ENCODE data around the gene ADARB2.
A peak's percentile ranks its signal among the peaks of the same experiment; 100 is the strongest.

The ADARB2 gene

DNA sequence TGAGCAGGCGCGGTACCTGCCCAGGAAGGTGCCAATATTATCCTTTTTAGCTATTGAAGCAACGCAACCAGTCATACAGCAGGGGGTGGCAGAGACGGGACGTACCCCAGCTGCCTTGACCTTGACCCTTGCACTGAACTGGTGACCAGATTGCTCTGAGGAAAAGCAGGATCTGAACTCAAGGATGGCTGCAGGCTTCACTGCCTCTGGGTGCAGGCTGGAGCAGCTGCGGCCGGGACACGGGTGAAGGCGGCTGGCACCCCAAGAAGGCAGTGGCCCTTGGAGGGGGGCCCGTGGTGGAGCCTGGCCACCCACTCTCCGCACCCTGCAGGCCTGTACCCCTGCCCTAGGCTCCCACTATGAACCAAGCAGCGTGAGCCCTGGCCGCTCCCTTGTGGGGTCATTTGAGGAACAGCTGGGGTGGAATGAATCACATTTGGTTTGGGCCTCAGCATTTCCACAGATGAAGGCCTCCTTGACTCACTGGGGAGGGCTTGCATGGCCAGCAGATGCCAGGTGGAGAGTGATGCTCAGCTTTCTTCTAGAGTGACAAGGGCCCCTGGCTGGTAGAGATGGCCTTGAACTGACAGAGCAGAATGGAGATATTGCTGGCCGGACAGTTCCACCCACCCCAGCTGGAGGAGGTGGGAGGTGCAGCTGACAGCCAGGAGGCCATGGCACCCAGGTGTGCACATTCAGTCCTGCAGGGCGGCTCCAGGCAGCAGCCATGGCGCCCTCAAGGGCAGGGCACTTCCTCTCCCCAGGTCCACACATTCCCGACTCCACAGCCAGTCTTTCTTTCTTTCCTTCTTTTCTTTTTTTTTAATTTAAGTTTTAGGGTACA, 462.4 kb downstream of the ADARB2 start:
- Mint-ChIP-seq H3K9me3 (no peaks in the 10 kb centered on the region), H3K4me1 (ENCODE audit: low read depth in 2 of 2) (no peaks in the 10 kb centered on the region), H3K36me3 (ENCODE audit: insufficient read depth) (no peaks in the 10 kb centered on the region), H3K27ac (no peak overlapping the region), H3K4me3 (no peak overlapping the region), H3K27me3 (peaks cover 7 to 8% of the 10 kb centered on the region in 2 donors)
- DNase-seq: no peak
- ATAC-seq (replicated peaks): no peak

DNA sequence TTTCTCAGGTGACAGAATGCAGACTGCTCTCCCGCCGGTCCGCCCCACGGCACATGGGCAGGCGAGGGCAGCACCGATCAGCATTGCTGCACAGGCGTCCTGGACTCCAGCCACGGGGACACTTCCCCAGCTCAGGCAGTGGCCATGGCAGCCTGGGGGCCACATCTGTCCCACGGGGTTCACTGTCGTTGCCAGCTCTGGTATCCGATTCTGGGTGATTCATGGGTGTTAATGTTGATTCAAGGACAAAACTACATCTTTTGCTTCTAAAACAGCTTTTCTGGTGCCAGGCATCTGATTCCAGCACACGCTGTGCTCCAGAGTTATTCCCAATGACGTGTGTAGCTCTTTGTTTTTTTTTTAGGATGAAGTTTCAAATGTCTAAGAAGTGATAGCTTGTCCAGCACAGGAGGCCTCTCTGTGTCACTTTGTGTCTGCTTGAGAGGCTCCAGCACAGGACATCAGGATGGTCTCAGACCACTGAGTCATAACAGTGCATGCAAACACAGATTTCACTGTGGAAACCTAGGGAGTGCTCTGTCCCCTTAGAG, 463.1 kb downstream of the ADARB2 start:
- no peak for DNase-seq
- no peaks in the 10 kb centered on the region for H3K36me3 Mint-ChIP-seq (ENCODE audit: insufficient read depth)
- no peak overlapping the region for H3K4me3 Mint-ChIP-seq
- H3K4me1 Mint-ChIP-seq (ENCODE audit: low read depth in 2 of 2): no peaks in the 10 kb centered on the region
- ATAC-seq (replicated peaks): no peak
- no peak overlapping the region for H3K27ac Mint-ChIP-seq
- H3K27me3 Mint-ChIP-seq: peaks cover under 1 to 7% of the 10 kb centered on the region in 2 donors
- no peaks in the 10 kb centered on the region for H3K9me3 Mint-ChIP-seq

DNA sequence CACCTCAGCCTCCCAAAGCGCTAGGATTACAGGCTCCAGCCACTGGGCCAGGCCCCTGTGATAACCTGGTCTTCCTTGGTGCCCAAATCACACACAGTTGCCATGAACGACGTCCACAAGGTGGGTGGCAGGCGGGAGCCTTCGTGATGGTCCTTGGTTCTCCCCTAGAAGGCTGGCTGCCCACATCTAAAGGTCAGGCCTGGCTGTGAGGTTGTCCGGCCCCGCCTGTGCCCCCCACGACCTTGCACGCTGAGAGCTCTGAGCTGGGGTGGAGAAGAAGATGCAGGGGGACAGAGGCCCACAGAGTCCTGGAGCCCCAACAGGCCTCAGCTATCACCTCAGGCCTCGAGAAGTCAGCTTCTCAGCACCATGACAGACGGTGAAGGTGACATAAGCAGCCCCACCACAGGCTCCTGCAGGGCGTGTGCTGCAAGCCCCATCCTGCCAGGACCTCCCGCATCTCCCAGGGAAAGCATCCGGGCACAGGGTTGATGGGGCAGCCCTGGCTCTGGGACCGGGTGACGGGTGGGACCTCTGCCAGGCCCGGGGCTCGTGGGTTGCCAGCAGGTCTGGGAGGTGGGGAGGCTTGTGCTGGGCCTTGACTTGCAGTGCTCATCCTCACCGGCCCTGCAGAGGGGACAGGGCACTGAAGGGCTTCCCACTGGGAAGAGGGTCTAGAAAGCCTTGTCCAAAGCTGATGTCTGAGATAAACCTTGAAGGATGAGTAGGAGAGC, 463.8 kb downstream of the ADARB2 start:
- DNase-seq (no peak), ATAC-seq (replicated peaks) (no peak)
- no peak overlapping the region for H3K4me3 Mint-ChIP-seq
- peaks cover 0 to 7% of the 10 kb centered on the region in 2 donors for H3K27me3 Mint-ChIP-seq
- no peak overlapping the region for H3K27ac Mint-ChIP-seq
- no peaks in the 10 kb centered on the region for H3K9me3 Mint-ChIP-seq
- H3K4me1 Mint-ChIP-seq (ENCODE audit: low read depth in 2 of 2): peaks cover 0 to 4% of the 10 kb centered on the region in 2 donors
- no peaks in the 10 kb centered on the region for H3K36me3 Mint-ChIP-seq (ENCODE audit: insufficient read depth)

DNA sequence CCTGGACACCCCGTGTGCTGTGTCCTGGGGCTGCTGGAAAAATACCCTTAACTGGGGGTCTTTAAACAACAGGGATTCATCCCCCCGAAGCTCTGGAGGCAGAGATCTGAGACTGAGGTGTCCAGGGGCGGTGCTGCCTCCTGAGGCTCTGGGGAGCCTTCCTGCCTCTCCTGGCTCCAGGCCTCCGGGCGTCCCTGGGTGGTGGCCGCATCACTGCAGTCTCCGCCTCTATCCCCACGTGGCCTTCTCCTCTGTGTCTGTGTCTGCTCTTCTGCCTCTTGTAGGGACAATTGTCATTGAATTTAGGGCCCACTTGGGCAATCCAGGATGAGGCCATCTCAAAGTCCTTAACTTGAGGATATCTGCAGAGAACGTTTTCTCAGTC, 464.6 kb downstream of the ADARB2 start:
- ATAC-seq (replicated peaks) (no peak), DNase-seq (no peak)
- Mint-ChIP-seq H3K27ac (no peak overlapping the region), H3K4me1 (ENCODE audit: low read depth in 2 of 2) (peaks cover 0 to 4% of the 10 kb centered on the region in 2 donors), H3K4me3 (no peak overlapping the region), H3K9me3 (no peaks in the 10 kb centered on the region), H3K36me3 (ENCODE audit: insufficient read depth) (no peaks in the 10 kb centered on the region), H3K27me3 (peaks cover 0 to 7% of the 10 kb centered on the region in 2 donors)

DNA sequence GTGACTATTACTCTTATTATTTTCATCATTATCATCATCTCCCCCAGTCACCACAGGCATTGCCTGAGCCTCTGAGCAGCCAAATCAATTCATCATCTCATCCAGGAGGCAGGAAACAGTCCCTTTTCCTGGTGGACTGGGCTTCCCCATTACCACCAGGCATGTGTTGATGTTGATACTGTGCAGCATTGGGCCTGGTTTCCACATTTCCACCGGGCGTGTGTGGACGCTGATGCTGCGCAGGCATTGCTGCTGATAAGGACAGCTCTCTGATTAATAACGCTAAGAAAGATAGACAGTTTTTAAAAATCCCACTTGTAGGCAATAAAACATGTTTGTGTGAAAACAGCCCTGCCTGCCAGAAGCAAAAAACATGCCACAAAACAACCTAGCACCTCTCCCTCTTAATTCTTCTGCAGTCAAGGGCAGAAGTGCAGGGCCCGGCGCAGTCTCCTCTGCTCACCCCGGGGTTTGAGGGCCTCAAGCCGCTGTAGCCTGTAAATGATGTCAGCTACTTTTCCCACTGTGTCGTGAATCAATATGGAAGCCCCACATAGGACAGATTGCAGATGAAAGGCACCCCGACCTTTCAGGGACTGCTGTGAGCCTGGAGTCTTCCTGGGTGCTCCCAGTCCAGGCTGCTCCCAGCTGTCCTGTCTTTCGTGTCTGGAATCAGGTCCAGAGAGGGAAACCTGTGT, 465.1 kb downstream of the ADARB2 start:
- DNase-seq (no peak), ATAC-seq (replicated peaks) (no peak)
- peaks cover 0 to 6% of the 10 kb centered on the region in 2 donors for H3K4me1 Mint-ChIP-seq (ENCODE audit: low read depth in 2 of 2)
- no peaks in the 10 kb centered on the region for H3K9me3 Mint-ChIP-seq
- H3K27ac Mint-ChIP-seq: no peak overlapping the region
- no peak overlapping the region for H3K4me3 Mint-ChIP-seq
- no peaks in the 10 kb centered on the region for H3K36me3 Mint-ChIP-seq (ENCODE audit: insufficient read depth)
- H3K27me3 Mint-ChIP-seq: peaks cover 0 to 7% of the 10 kb centered on the region in 2 donors

DNA sequence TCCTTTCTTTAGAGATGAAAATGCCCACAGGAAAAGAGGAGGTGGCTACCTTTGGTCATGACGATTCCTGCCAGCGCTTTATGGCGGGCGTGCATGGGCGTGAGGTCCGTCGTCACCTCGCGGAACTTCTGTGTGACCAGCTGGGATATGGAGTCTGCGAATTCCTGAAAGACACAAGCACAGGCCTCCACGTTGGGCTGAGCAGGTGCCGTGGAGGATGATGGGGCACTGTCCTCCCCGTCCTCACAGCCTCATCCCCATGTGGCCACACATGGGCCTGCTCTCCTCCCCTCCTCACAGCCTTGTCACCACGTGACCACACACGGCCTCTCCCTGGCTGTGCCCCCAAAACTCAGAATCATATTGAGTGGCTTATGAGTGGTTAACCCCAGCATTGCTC, 466.4 kb downstream of the ADARB2 start:
- H3K27ac Mint-ChIP-seq: no peak overlapping the region

DNA sequence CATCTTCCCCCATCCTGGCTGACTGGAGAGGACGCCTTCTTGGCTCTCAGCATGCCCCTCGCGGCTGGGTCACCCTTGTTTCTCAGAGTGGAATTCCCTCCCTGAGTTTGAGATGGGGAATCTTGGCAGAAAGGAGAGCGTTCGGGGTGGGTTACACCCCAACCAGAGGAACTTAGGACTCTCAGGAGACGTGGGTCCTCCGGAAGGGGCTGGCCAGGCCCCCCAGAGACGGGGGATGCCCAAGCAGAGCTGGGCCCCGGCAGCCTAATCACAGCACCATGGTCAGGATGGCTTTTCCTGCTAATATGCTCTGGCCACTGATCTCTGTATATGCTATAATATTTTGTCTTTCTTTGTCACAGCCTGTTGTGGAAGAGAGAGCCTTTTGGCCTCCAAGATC, 466.8 kb downstream of the ADARB2 start:
- no peaks in the 10 kb centered on the region for H3K9me3 Mint-ChIP-seq

More for the DNA sequence above, 466.4 kb downstream of the ADARB2 start:
- Mint-ChIP-seq H3K36me3 (ENCODE audit: insufficient read depth) (no peaks in the 10 kb centered on the region), H3K4me1 (ENCODE audit: low read depth in 2 of 2) (peaks cover 0 to 11% of the 10 kb centered on the region in 2 donors), H3K4me3 (no peak overlapping the region), H3K27me3 (no peaks in the 10 kb centered on the region), H3K9me3 (no peaks in the 10 kb centered on the region)
- DNase-seq (no peak), ATAC-seq (replicated peaks) (no peak)

DNA sequence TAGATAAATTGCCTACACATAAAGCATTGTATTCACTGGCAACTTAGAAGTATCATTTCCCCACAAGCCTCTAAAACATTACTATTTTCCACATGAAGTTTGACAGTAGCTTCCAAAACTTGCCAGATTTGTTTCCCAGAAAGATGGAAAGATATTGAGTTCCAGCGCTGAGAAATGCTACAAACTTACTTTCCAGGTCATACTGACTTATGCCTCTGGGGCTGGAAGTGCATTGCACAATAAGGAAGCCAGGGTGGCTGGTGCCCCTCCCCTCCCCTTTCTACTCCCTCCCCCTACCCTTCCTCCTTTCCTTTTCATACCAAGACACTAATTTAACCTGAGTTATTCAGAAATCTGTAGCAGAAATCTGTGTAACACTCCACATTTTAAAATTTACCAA, 468.5 kb downstream of the ADARB2 start:
- DNase-seq: no peak
- no peaks in the 10 kb centered on the region for H3K36me3 Mint-ChIP-seq (ENCODE audit: insufficient read depth)
- ATAC-seq (replicated peaks): no peak
- H3K9me3 Mint-ChIP-seq: no peaks in the 10 kb centered on the region
- peaks cover 0 to 11% of the 10 kb centered on the region in 2 donors for H3K4me1 Mint-ChIP-seq (ENCODE audit: low read depth in 2 of 2)
- H3K4me3 Mint-ChIP-seq: no peak overlapping the region
- no peak overlapping the region for H3K27ac Mint-ChIP-seq
- no peaks in the 10 kb centered on the region for H3K27me3 Mint-ChIP-seq

More for the DNA sequence above, 466.8 kb downstream of the ADARB2 start:
- H3K36me3 Mint-ChIP-seq (ENCODE audit: insufficient read depth): no peaks in the 10 kb centered on the region
- no peak for DNase-seq
- peaks cover 0 to 11% of the 10 kb centered on the region in 2 donors for H3K4me1 Mint-ChIP-seq (ENCODE audit: low read depth in 2 of 2)
- no peak overlapping the region for H3K4me3 Mint-ChIP-seq
- no peak overlapping the region for H3K27ac Mint-ChIP-seq
- no peaks in the 10 kb centered on the region for H3K27me3 Mint-ChIP-seq
- no peak for ATAC-seq (replicated peaks)

DNA sequence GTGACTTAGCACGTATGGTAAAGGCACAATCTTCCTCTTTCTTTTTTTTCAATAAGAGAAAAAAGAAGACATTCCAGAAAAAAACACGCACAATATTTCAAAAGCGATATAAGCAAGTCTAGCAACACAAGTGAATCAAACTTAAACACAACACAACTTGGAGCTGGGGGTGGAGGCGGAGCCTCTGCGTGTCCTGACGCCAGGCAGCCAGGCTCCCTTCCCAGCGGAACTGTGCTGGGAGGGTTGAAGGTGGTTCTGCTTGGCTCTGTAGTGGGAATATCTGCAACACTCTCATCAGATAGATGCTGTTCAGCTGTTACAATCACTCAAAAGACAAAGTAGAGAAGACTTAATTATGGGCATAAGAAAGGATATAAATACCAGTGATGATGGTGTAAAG, 469.8 kb downstream of the ADARB2 start:
- no peaks in the 10 kb centered on the region for H3K27me3 Mint-ChIP-seq
- ATAC-seq (replicated peaks) (no peak), DNase-seq (no peak)
- H3K9me3 Mint-ChIP-seq: no peaks in the 10 kb centered on the region
- peaks cover 0 to 11% of the 10 kb centered on the region in 2 donors for H3K4me1 Mint-ChIP-seq (ENCODE audit: low read depth in 2 of 2)
- no peak overlapping the region for H3K4me3 Mint-ChIP-seq
- H3K27ac Mint-ChIP-seq: peak overlapping the region in 1 of 2 donors; percentile 64
- H3K36me3 Mint-ChIP-seq (ENCODE audit: insufficient read depth): no peaks in the 10 kb centered on the region

DNA sequence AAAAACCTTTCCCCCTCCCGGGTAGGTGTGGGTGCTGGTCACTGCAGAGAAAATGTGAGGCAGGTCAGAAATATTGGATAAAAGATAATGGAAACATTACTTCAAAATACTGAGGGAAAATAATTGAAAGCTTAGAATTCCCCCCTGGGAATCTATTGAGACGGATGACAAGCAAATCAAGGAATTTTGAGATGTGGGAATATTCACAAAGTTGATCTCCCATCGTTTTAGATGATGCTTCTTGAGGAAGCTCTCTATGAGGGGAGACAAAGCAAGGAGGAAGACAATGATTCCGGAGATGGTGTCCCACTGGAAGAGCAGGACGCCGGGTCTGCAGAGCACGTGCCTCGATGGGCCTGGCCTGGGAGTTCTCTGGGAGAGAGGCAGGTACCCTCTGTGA, 470.2 kb downstream of the ADARB2 start:
- no peak for ATAC-seq (replicated peaks)
- H3K4me1 Mint-ChIP-seq (ENCODE audit: low read depth in 2 of 2): peaks cover 0 to 11% of the 10 kb centered on the region in 2 donors

DNA sequence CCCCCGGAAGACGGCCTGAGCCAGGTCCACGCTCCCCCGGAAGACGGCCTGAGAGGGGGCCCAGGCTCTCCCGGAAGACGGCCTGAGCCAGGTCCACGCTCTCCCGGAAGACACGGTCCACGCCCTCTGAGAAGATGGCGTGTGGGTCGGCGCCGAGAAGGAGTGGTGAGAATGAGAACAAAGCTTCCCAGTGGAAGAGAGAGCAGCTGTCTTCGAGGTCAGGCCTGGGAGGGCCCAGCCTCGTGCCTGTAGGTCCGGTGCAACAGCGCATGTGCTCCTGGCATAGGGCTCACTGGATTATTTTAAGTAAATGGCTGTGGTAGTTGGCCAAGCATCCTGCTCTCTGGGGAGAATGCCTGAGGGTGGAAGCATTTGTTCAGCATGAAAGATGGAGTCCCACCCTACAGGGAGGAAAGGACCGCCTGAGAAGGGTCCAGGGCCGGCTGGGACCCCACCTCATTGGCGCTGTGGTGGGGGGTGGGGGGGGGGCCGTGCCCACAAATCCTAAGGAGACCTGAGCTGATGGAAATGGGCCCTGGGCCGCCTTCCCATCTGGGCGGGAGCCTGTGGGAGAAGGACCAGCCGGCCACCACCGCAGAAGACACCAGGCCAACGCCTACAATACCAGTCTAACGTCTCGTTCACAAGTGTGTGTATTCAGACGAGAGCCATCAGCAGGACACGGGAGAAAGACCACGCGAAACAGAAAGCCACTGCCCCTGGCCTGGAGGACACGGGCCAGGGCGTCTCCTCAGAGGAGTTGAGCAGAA, 471.1 kb downstream of the ADARB2 start:
- ATAC-seq (replicated peaks): no peak
- Mint-ChIP-seq H3K36me3 (ENCODE audit: insufficient read depth) (no peaks in the 10 kb centered on the region), H3K27ac (no peak overlapping the region), H3K4me3 (no peak overlapping the region), H3K9me3 (no peaks in the 10 kb centered on the region), H3K27me3 (no peaks in the 10 kb centered on the region), H3K4me1 (ENCODE audit: low read depth in 2 of 2) (peaks cover 0 to 11% of the 10 kb centered on the region in 2 donors)
- DNase-seq: no peak

More for the DNA sequence above, 470.2 kb downstream of the ADARB2 start:
- Mint-ChIP-seq H3K27ac (no peak overlapping the region), H3K27me3 (no peaks in the 10 kb centered on the region), H3K4me3 (no peak overlapping the region), H3K36me3 (ENCODE audit: insufficient read depth) (no peaks in the 10 kb centered on the region), H3K9me3 (no peaks in the 10 kb centered on the region)
- no peak for DNase-seq

DNA sequence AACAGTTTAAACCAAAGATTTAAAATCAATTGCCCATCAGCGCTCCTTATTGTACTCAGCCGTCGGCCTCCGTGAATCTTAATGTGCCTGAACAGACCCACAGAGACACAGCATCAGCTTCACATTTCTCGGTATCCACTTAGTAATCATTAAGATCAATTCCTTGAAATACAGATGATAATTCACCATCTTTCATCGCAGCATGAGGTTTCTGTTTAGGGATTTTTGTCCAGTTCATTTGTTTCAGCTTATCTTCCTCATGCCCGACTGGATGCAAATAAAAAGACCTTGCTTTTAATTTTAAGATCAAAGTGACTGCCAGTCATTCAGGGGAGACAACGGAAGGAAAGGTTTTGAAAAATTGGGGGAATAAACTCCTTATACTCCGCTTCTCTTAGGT, 473.3 kb downstream of the ADARB2 start:
- H3K27ac Mint-ChIP-seq: no peak overlapping the region
- H3K36me3 Mint-ChIP-seq (ENCODE audit: insufficient read depth): no peaks in the 10 kb centered on the region
- peaks cover 6 to 8% of the 10 kb centered on the region in 2 donors for H3K27me3 Mint-ChIP-seq
- no peaks in the 10 kb centered on the region for H3K9me3 Mint-ChIP-seq
- DNase-seq: no peak
- H3K4me1 Mint-ChIP-seq (ENCODE audit: low read depth in 2 of 2): peaks cover 0 to 9% of the 10 kb centered on the region in 2 donors
- ATAC-seq (replicated peaks): no peak
- H3K4me3 Mint-ChIP-seq: no peak overlapping the region

DNA sequence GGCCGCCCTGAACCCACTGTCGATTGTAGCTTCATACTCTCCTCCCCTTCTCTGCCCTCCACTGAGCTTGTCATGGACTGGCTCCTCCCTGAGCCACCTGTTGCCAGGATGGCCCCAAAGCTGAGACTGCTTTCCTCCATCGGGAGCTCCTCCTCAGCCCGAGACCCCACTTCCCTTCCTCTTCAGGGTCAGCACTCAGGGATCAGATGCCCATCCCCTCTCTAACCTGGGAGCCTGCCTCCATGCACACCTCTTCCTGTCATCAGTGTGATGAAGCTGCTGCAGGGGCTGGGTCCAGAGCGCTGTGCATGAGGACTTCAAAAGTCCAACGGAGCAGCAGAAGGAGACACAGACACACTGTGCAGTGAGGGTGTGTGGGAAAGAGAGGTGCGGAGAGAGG, 480.1 kb downstream of the ADARB2 start:
- Mint-ChIP-seq H3K4me3 (no peak overlapping the region), H3K36me3 (ENCODE audit: insufficient read depth) (peaks cover 9% of the 10 kb centered on the region), H3K9me3 (peaks cover 8 to 13% of the 10 kb centered on the region in 2 donors), H3K27ac (no peak overlapping the region), H3K27me3 (peaks cover 38 to 40% of the 10 kb centered on the region in 2 donors), H3K4me1 (ENCODE audit: low read depth in 2 of 2) (peaks cover 24 to 46% of the 10 kb centered on the region in 2 donors)
- DNase-seq: no peak
- ATAC-seq (replicated peaks): no peak
